Vagina (tissue), 2 donors: ENCODE results near the gene TMEM171.

Source experiments
- CTCF ChIP-seq, 3 experiments: fragments of 450-650 bp in 2 of 3; fragments of 200-600 bp in 1 of 3; sonication (generic) in 1 of 3; IDR thresholded peaks; one replicate each; pipeline ENCODE4 v1.5.1; 2017 to 2019; ENCODE audit warnings: antibody characterized with exemption in 3 of 3, mild to moderate bottlenecking in 2 of 3, moderate library complexity in 2 of 3
- POLR2A ChIP-seq, 2 donors: fragments of 450-650 bp; IDR thresholded peaks; one replicate each; pipeline ENCODE4 v1.6.1; 2017; ENCODE audit warnings: antibody characterized with exemption in 2 of 2, mild to moderate bottlenecking in 2 of 2, moderate library complexity in 2 of 2
- POLR2AphosphoS5 ChIP-seq, 2 donors: sonication (generic); formaldehyde crosslinking; IDR thresholded peaks; one replicate each; pipeline ENCODE4 v1.9.0; 2017; ENCODE audit warnings: antibody characterized with exemption in 2 of 2, mild to moderate bottlenecking in 2 of 2, low read depth in 1 of 2; ENCODE audit not compliant: insufficient read depth in 1 of 2

GRCh38 chr5:73129143-73129542, 8.8 kb downstream of the TMEM171 start:
- TF ChIP-seq CTCF (IDR thresholded peaks at IDR 0.05) = no peak
- TF ChIP-seq POLR2A (IDR thresholded peaks at IDR 0.05) = no peak
- no peak for TF ChIP-seq POLR2AphosphoS5 (IDR thresholded peaks at IDR 0.05; ENCODE audit: insufficient read depth in 1 of 2, low read depth in 1 of 2)
